Testis (tissue), 3 donors: ENCODE measurements around the gene PDCD1. TPM values are rescaled to one million over a fixed set of nuclear protein-coding genes. Genes with fewer than 3 reads are reported as not detected.

Experiments used
- DNase-seq: peaks from one replicate; pipeline ENCODE4 v3.0.0-alpha.2; 2019
- H3K27ac ChIP-seq, 2 donors: fragments of 200-600 bp; sonication (generic); one replicate each; pipeline ENCODE4 v1.5.1; 2019
- H3K27me3 ChIP-seq: fragments of 200-600 bp; sonication (generic); one replicate; pipeline ENCODE4 v1.5.1; 2019
- H3K36me3 ChIP-seq: fragments of 200-600 bp; sonication (generic); one replicate; pipeline ENCODE4 v1.5.1; 2017; ENCODE audit warnings: low read depth; ENCODE audit errors: missing control alignments
- H3K4me1 ChIP-seq: fragments of 200-600 bp; sonication (generic); one replicate; pipeline ENCODE4 v1.5.1; 2019
- H3K4me3 ChIP-seq, 2 donors: fragments of 200-600 bp; sonication (generic); one replicate each; pipeline ENCODE4 v1.5.1; 2017 to 2019
- H3K9me3 ChIP-seq: fragments of 200-600 bp; sonication (generic); one replicate; pipeline ENCODE4 v1.5.1; 2017
- POLR2A ChIP-seq: fragments of 450-650 bp; IDR thresholded peaks from one replicate; pipeline ENCODE4 v1.6.1; 2017; ENCODE audit warnings: antibody characterized with exemption, mild to moderate bottlenecking, moderate library complexity
- WGBS, 2 donors: methylation state at CpG; one replicate each; pipeline ENCODE4 v1.1.5; 2018; 5-methylcytosine and 5-hydroxymethylcytosine counted together
- intact Hi-C: fragments of 100-400 bp; cut with DNase I; formaldehyde crosslinking; loops from one replicate; pipeline ENCODE4 v1.15.1; 2023; ENCODE audit warnings: low total_unique reads
- polyA plus RNA-seq: library from polyadenylated mRNA; stranded (reverse); fragments of 350-450 nt; fragmentation: Illumina TruSeq; extraction: RNeasy Lipid Tissue Mini Kit (QIAGEN cat#74804); gene quantifications from one replicate; pipeline ENCODE4 v1.2.3, GENCODE V29; 2014; ENCODE audit warnings: low read depth, low replicate concordance; ENCODE audit not compliant: insufficient read depth
- total RNA-seq, 2 donors: library from RNA; depleted of rRNA; stranded (reverse); fragments of >200 nt; gene quantifications; one replicate each; pipeline ENCODE4 v1.2.3, GENCODE V29; 2016
- TF ChIP-seq, protein P1 (sequence below), 3 experiments: fragments of 450-650 bp in 2 of 3; fragments of 200-600 bp in 1 of 3; sonication (generic) in 1 of 3; IDR thresholded peaks; one replicate each; pipeline ENCODE4 v1.5.1; 2016 to 2019; ENCODE audit warnings: antibody characterized with exemption in 3 of 3, mild to moderate bottlenecking in 2 of 3, moderate library complexity in 1 of 3

PDCD1 gene
- total and polyA plus RNA-seq, 3 donors from 2014 or later: 0.37 to 0.47 (median 0.39) TPM

- no peak overlapping the region for H3K4me3 ChIP-seq
- DNase-seq: no peak
- intact Hi-C loops: no loop called here
- H3K27ac ChIP-seq: no peak overlapping the region
- TF ChIP-seq, protein P1, sequence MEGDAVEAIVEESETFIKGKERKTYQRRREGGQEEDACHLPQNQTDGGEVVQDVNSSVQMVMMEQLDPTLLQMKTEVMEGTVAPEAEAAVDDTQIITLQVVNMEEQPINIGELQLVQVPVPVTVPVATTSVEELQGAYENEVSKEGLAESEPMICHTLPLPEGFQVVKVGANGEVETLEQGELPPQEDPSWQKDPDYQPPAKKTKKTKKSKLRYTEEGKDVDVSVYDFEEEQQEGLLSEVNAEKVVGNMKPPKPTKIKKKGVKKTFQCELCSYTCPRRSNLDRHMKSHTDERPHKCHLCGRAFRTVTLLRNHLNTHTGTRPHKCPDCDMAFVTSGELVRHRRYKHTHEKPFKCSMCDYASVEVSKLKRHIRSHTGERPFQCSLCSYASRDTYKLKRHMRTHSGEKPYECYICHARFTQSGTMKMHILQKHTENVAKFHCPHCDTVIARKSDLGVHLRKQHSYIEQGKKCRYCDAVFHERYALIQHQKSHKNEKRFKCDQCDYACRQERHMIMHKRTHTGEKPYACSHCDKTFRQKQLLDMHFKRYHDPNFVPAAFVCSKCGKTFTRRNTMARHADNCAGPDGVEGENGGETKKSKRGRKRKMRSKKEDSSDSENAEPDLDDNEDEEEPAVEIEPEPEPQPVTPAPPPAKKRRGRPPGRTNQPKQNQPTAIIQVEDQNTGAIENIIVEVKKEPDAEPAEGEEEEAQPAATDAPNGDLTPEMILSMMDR (IDR thresholded peaks at IDR 0.05): no peak
- no peak for TF ChIP-seq POLR2A
- 63 to 87% methylated on average over 4 to 7 of the region's 7 CpGs for WGBS, 2 donors
- no peaks in the 10 kb centered on the region for H3K4me1 ChIP-seq
- H3K9me3 ChIP-seq: no peaks in the 10 kb centered on the region
- H3K36me3 ChIP-seq: no peaks in the 10 kb centered on the region
- no peaks in the 10 kb centered on the region for H3K27me3 ChIP-seq
Observed at GRCh38 chr2:241873803-241874110, 15.1 kb upstream of the PDCD1 start.

DNA sequence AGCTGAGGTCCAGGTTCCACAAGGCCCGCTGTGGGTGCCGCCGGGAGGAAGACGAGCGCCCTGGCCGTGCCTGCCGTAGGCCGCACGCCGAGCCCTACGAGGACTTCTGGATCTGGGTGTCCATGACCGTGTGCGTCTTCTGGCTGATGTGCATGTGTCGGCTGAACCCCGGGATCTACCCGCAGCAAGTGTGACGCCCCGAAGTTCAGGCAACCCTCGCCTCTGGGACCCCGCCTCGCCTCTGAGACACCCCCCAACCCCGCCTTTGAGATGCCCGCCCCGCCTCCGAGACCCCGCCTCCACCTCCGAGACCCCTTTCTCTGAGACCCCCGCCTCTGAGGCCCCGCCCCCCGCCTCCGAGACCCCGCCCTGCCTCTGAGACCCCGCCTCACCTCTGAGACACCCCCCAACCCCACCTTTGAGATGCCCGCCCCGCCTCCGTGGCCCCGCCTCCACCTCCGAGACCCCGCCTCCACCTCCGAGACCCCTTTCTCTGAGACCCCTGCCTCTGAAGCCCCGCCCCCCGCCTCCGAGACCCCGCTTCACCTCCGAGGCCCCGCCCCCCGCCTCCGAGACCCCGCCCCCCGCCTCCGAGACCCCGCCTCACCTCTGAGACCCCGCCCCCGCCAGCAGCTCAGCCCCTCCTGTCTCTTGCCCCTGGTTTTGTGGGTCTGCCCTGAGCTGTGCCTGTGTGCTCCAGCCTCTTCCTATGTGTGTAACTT, 14.5 kb upstream of the PDCD1 start:
- peak; percentile 48 for DNase-seq
- WGBS, 2 donors: 72 to 79% methylated on average over 28 to 42 of the region's 54 CpGs
- Histone ChIP-seq H3K27ac (no peak overlapping the region), H3K27me3 (no peaks in the 10 kb centered on the region), H3K4me1 (no peaks in the 10 kb centered on the region), H3K9me3 (no peaks in the 10 kb centered on the region), H3K4me3 (no peak overlapping the region), H3K36me3 (no peaks in the 10 kb centered on the region)
- intact Hi-C loops: no loop called here
- no peak for TF ChIP-seq POLR2A
- TF ChIP-seq, protein P1 (IDR thresholded peaks at IDR 0.05): no peak

DNA sequence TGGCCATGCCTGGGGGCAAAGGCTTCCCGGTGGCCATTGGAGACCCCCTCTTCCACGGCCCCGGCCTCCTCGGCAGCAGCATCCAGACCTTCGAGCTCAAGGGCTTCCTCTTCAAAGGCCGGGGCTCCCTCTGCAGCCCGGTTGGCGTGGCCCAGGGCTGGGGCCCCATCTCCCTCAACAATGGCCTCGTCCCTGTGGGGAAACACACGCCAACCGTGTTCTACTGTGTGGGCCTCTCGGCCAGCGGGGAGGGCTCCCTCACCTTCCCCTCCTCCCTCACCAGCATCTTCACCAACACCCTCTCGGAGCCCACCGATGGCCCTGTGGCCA, 13.6 kb upstream of the PDCD1 start:
- H3K9me3 ChIP-seq: no peaks in the 10 kb centered on the region
- H3K27me3 ChIP-seq: no peaks in the 10 kb centered on the region
- H3K36me3 ChIP-seq: no peaks in the 10 kb centered on the region
- intact Hi-C loops: no loop called here
- H3K4me3 ChIP-seq: no peak overlapping the region
- no peak overlapping the region for H3K27ac ChIP-seq
- no peak for TF ChIP-seq POLR2A
- TF ChIP-seq, protein P1 (IDR thresholded peaks at IDR 0.05): no peak
- WGBS, 2 donors: 92% methylated on average over 11 to 15 of the region's 15 CpGs
- no peak for DNase-seq
- H3K4me1 ChIP-seq: no peaks in the 10 kb centered on the region

GRCh38 chr2:241871538-241872312, 13.0 kb upstream of the PDCD1 start:
- intact Hi-C loops: no loop called here
- no peak for DNase-seq
- TF ChIP-seq POLR2A: no peak
- TF ChIP-seq, protein P1 (IDR thresholded peaks at IDR 0.05): no peak
- no peaks in the 10 kb centered on the region for H3K9me3 ChIP-seq
- no peak overlapping the region for H3K27ac ChIP-seq
- 91 to 94% methylated on average over 24 to 37 of the region's 38 CpGs for WGBS, 2 donors
- no peaks in the 10 kb centered on the region for H3K4me1 ChIP-seq
- no peak overlapping the region for H3K4me3 ChIP-seq
- H3K27me3 ChIP-seq: no peaks in the 10 kb centered on the region
- no peaks in the 10 kb centered on the region for H3K36me3 ChIP-seq
